Stomach (tissue), 9 donors: ENCODE data around the gene SLC22A5. TPM values are rescaled to one million over a fixed set of nuclear protein-coding genes. Genes with fewer than 3 reads are reported as not detected.
A peak's percentile ranks its signal among the peaks of the same experiment; 100 is the strongest.
"Not testable (repeated sequence)": the region's sequence is repeated elsewhere in the genome, so short reads cannot be mapped to it uniquely, and the experiment has no call there.

ENCODE experiments used
- DNase-seq, 2 donors: peaks; one replicate each; pipeline versions ENCODE4 v3.0.0 to v3.0.0-alpha.2; 2013 to 2019
- H3K27ac ChIP-seq, 5 donors: fragments of 200-600 bp in 4 of 5; sonication (generic) in 4 of 5; one replicate each; pipeline ENCODE4 v1.5.1; 2013 to 2019; ENCODE audit warnings: mild to moderate bottlenecking in 1 of 5, moderate library complexity in 1 of 5
- H3K27me3 ChIP-seq, 3 donors: fragments of 200-600 bp; sonication (generic); one replicate each; pipeline ENCODE4 v1.5.1; 2017 to 2019; ENCODE audit warnings: mixed run types in 1 of 3
- H3K36me3 ChIP-seq, 4 donors: fragments of 200-600 bp; sonication (generic); 1 replicate in 3 of 4; 2 replicates in 1 of 4; pipeline ENCODE4 v1.5.1; 2016 to 2019
- H3K4me1 ChIP-seq, 4 donors: fragments of 200-600 bp; sonication (generic); one replicate each; pipeline ENCODE4 v1.5.1; 2016 to 2019
- H3K4me3 ChIP-seq, 4 donors: fragments of 200-600 bp; sonication (generic) in 3 of 4; one replicate each; pipeline ENCODE4 v1.5.1; 2016 to 2019; ENCODE audit warnings: mild to moderate bottlenecking in 1 of 4
- H3K9me3 ChIP-seq, 4 donors: fragments of 200-600 bp; sonication (generic); one replicate each; pipeline ENCODE4 v1.5.1; 2016 to 2019
- CTCF ChIP-seq, 7 experiments: fragments of 450-650 bp in 4 of 7; fragments of 200-600 bp in 3 of 7; sonication (generic) in 3 of 7; IDR thresholded peaks; one replicate each; pipeline ENCODE4 v1.5.1; 2016 to 2019; ENCODE audit warnings: antibody characterized with exemption in 7 of 7, control low read depth in 2 of 7, mild to moderate bottlenecking in 1 of 7
- EP300 ChIP-seq: sonication (generic); formaldehyde crosslinking; IDR thresholded peaks from one replicate; pipeline ENCODE4 v1.6.1; 2017; ENCODE audit warnings: antibody characterized with exemption
- POLR2A ChIP-seq, 4 donors: fragments of 450-650 bp; IDR thresholded peaks; one replicate each; pipeline ENCODE4 v1.6.1; 2016; ENCODE audit warnings: antibody characterized with exemption in 4 of 4, control low read depth in 2 of 4, mild to moderate bottlenecking in 1 of 4, moderate library complexity in 1 of 4
- POLR2AphosphoS5 ChIP-seq, 3 donors: sonication (generic); formaldehyde crosslinking; IDR thresholded peaks; one replicate each; pipeline ENCODE4 v1.6.1; 2016; ENCODE audit warnings: antibody characterized with exemption in 3 of 3
- WGBS, 5 donors: extraction: QIAGEN DNeasy Blood & Tissue Kit in 3 of 5; methylation state at CpG; one replicate each; pipeline versions ENCODE4 v1.1.5 to v1.1.7; 2013 to 2018; 5-methylcytosine and 5-hydroxymethylcytosine counted together
- intact Hi-C: fragments of 100-400 bp; cut with DNase I; formaldehyde crosslinking; loops from one replicate; pipeline ENCODE4 v1.15.1; 2023; ENCODE audit warnings: low total_unique reads
- polyA plus RNA-seq, 3 donors: library from polyadenylated mRNA; stranded (reverse); fragments of 200-250 nt; gene quantifications; one replicate each; pipeline ENCODE4 v1.2.3, GENCODE V29; 2013
- total RNA-seq, 5 donors: library from RNA; depleted of rRNA; stranded (reverse); fragments of >200 nt; gene quantifications; one replicate each; pipeline versions ENCODE4 v1.1.0 to v1.2.3, GENCODE V29; 2014 to 2016
- donor health status: healthy with polysubstance abuse.
- donor health status: Bipolar disorder and iron deficiency.
- donor health status: healthy.

The SLC22A5 gene
- total and polyA plus RNA-seq, 8 donors = 2.1 to 46.1 (median 15.5) TPM

- intact Hi-C loops = no loop called here
- H3K4me1 ChIP-seq = peaks cover 0 to 19% (median 8%) of the 10 kb centered on the region in 4 donors
- DNase-seq = no peak
- H3K27ac ChIP-seq = no peak overlapping the region
- H3K9me3 ChIP-seq = no peaks in the 10 kb centered on the region
- 65 to 87% (median 69%) methylated on average over 1 of the region's 1 CpG for WGBS, 5 donors
- no peak overlapping the region for H3K4me3 ChIP-seq
- H3K27me3 ChIP-seq = no peaks in the 10 kb centered on the region
- peaks cover 18 to 41% (median 35%) of the 10 kb centered on the region in 4 donors for H3K36me3 ChIP-seq
- no peak for TF ChIP-seq POLR2AphosphoS5 (IDR thresholded peaks at IDR 0.05)
These were observed 27.1 kb downstream of the SLC22A5 start for GRCh38 chr5:132396589-132397031.

GRCh38 chr5:132397224-132397623 is 27.7 kb downstream of the SLC22A5 start:
- Histone ChIP-seq H3K36me3 (peaks cover 18 to 36% (median 32%) of the 10 kb centered on the region in 4 donors), H3K27ac (no peak overlapping the region), H3K4me1 (peaks cover 0 to 19% (median 8%) of the 10 kb centered on the region in 4 donors), H3K4me3 (no peak overlapping the region), H3K9me3 (no peaks in the 10 kb centered on the region), H3K27me3 (no peaks in the 10 kb centered on the region)
- no peak for DNase-seq
- TF ChIP-seq POLR2A (IDR thresholded peaks at IDR 0.05) (no peak), CTCF (IDR thresholded peaks at IDR 0.05) (no peak), EP300 (no peak), POLR2AphosphoS5 (IDR thresholded peaks at IDR 0.05) (no peak)
- intact Hi-C loops = no loop called here
- 88 to 98% (median 94%) methylated on average over 2 of the region's 2 CpGs for WGBS, 5 donors

- H3K9me3 ChIP-seq, H3K27me3 ChIP-seq, intact Hi-C loops, DNase-seq, H3K4me3 ChIP-seq, H3K27ac ChIP-seq: not testable (repeated sequence)
- Histone ChIP-seq H3K36me3 (peaks cover 18 to 27% (median 23%) of the 10 kb centered on the region in 4 donors), H3K4me1 (peaks cover 0 to 19% (median 8%) of the 10 kb centered on the region in 4 donors)
- 75 to 88% (median 81%) methylated on average over 6 to 12 of the region's 12 CpGs for WGBS, 5 donors
These were observed 28.6 kb downstream of the SLC22A5 start for GRCh38 chr5:132397936-132398675.

- peaks cover 4 to 31% (median 16%) of the 10 kb centered on the region in 4 donors for H3K4me1 ChIP-seq
- DNase-seq, H3K4me3 ChIP-seq, H3K9me3 ChIP-seq, H3K27ac ChIP-seq, H3K36me3 ChIP-seq, H3K27me3 ChIP-seq, intact Hi-C loops: not testable (repeated sequence)
- WGBS, 5 donors = 90 to 93% (median 92%) methylated on average over 2 of the region's 2 CpGs
These were observed 34.5 kb downstream of the SLC22A5 start for GRCh38 chr5:132404041-132404440.

GRCh38 chr5:132405646-132406045 is 36.1 kb downstream of the SLC22A5 start:
- Histone ChIP-seq H3K27ac (peak overlapping the region in 3 of 5 donors; percentile 12 to 62 (median 43)), H3K4me1 (peaks cover 13 to 45% (median 24%) of the 10 kb centered on the region in 4 donors), H3K27me3 (no peaks in the 10 kb centered on the region), H3K9me3 (no peaks in the 10 kb centered on the region), H3K36me3 (no peaks in the 10 kb centered on the region), H3K4me3 (no peak overlapping the region)
- intact Hi-C loops = no loop called here
- TF ChIP-seq EP300 = no peak
- TF ChIP-seq POLR2A (IDR thresholded peaks at IDR 0.05) = no peak
- TF ChIP-seq CTCF (IDR thresholded peaks at IDR 0.05) = no peak
- TF ChIP-seq POLR2AphosphoS5 (IDR thresholded peaks at IDR 0.05) = no peak
- WGBS, 5 donors = 38 to 72% (median 41%) methylated on average over 1 of the region's 1 CpG
- no peak for DNase-seq
